KMS-11 (cell line): ENCODE measurements around the gene UBE2O.

ENCODE experiments used
- H2AFZ ChIP-seq: fragments of 200-600 bp; sonication (generic); 2 replicates; pipeline ENCODE4 v1.6.1; 2016; ENCODE audit warnings: antibody characterized with exemption, mixed run types, low read depth
- H3K27ac ChIP-seq: fragments of 200-600 bp; sonication (generic); 2 replicates; pipeline ENCODE4 v1.6.1; 2016; ENCODE audit warnings: mild to moderate bottlenecking, mixed run types
- H3K27me3 ChIP-seq: fragments of 200-600 bp; sonication (generic); 2 replicates; pipeline ENCODE4 v1.6.1; 2017; ENCODE audit warnings: mild to moderate bottlenecking, low read depth, mixed run types, moderate library complexity; ENCODE audit not compliant: insufficient read depth
- H3K36me3 ChIP-seq: fragments of 200-600 bp; sonication (generic); 2 replicates; pipeline ENCODE4 v1.6.1; 2017; ENCODE audit warnings: mild to moderate bottlenecking, mixed run types; ENCODE audit not compliant: insufficient read depth
- H3K4me1 ChIP-seq: fragments of 200-600 bp; sonication (generic); 2 replicates; pipeline ENCODE4 v1.6.1; 2016; ENCODE audit warnings: mild to moderate bottlenecking, low read depth, mixed run types; ENCODE audit not compliant: poor library complexity, severe bottlenecking
- H3K4me2 ChIP-seq: fragments of 200-600 bp; sonication (generic); 2 replicates; pipeline ENCODE4 v1.7.0; 2016; ENCODE audit warnings: mild to moderate bottlenecking, mixed run types
- H3K4me3 ChIP-seq: fragments of 200-600 bp; sonication (generic); IDR thresholded peaks from 2 replicates; pipeline ENCODE4 v1.6.1; 2017; ENCODE audit warnings: low read depth, low read length, mixed read lengths; ENCODE audit not compliant: insufficient read depth
- H3K79me2 ChIP-seq: fragments of 200-600 bp; sonication (generic); 2 replicates; pipeline ENCODE4 v1.6.1; 2016; ENCODE audit warnings: low read depth, mixed run types; ENCODE audit not compliant: insufficient read depth
- H3K9ac ChIP-seq: fragments of 200-600 bp; sonication (generic); 2 replicates; pipeline ENCODE4 v1.6.1; 2016; ENCODE audit warnings: mild to moderate bottlenecking, mixed run types
- H4K20me1 ChIP-seq: fragments of 200-600 bp; sonication (generic); 2 replicates; pipeline ENCODE4 v1.6.1; 2016; ENCODE audit warnings: mild to moderate bottlenecking, mixed run types; ENCODE audit not compliant: insufficient read depth
- CTCF ChIP-seq: fragments of 200-600 bp; sonication (generic); conservative IDR thresholded peaks from 2 replicates; pipeline ENCODE4 v1.6.1; 2017; ENCODE audit warnings: low read depth, mild to moderate bottlenecking, antibody characterized with exemption, low read length, moderate library complexity, mixed read lengths

The UBE2O gene

DNA sequence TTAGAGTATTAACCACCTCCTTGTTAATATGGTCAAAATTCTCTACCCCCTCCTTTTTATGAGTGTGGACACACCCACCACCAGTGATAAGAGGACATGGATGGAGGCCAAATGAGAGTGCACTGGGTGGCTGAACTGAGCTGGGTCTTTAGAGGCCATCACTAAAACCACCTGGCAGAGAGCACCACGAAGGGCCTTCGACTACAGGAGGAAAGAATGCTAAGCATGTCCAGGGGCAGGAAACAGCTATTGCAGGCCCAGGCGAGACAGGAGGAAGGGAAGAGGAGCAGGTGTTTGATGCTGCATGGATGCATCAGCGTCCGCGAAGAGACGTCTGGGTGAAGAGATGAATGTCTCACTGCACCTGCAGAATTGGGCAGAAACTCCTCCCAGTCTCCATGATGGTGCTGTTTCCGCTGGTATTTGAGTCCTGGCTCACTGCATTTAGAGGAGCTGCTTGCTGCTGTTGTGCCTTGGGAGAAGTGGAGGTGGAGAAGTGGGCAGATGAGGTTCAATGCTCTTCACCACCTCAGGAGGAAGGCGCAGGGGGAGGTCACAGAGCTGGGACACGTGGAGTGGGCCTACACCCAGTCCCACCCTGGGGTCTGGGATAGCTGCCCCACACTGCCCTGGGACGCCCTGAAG is 35.3 kb downstream of the UBE2O start:
- Histone ChIP-seq H3K4me1 (peaks cover 27% of the 10 kb centered on the region), H2AFZ (no peak overlapping the region), H4K20me1 (no peaks in the 10 kb centered on the region), H3K9ac (no peak overlapping the region), H3K79me2 (peaks cover 30% of the 10 kb centered on the region; the same call in 1 of the 2 replicates), H3K27me3 (no peaks in the 10 kb centered on the region), H3K36me3 (no peaks in the 10 kb centered on the region), H3K4me3 (no peak overlapping the region), H3K27ac (no peak overlapping the region), H3K4me2 (no peak overlapping the region)
- no peak for TF ChIP-seq CTCF

DNA sequence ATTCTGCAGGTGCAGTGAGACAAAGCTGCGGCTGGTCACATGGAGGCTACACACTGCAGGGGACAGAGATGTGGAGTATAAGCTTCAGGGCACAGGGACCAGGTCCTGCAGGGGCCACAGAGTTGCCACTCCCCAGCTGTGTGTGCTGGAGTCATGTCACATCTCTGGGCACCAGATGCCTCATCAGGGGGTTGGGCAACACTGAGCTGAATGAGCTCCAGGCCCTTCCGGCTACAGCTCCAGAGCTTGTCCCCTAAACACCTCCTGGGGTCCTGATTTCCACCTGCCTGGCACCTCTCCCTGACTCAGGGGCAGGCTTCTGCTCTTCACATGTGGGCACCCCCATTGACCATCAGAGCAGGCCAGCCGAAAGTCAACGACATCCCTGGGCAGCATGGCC is 36.1 kb downstream of the UBE2O start:
- H2AFZ ChIP-seq: no peak overlapping the region
- H3K27me3 ChIP-seq: no peaks in the 10 kb centered on the region
- no peak overlapping the region for H3K4me2 ChIP-seq
- no peaks in the 10 kb centered on the region for H3K36me3 ChIP-seq
- no peak overlapping the region for H3K4me3 ChIP-seq
- H3K4me1 ChIP-seq: peaks cover 27% of the 10 kb centered on the region
- no peak overlapping the region for H3K9ac ChIP-seq
- no peak overlapping the region for H3K27ac ChIP-seq
- H4K20me1 ChIP-seq: no peaks in the 10 kb centered on the region
- TF ChIP-seq CTCF: no peak
- H3K79me2 ChIP-seq: peaks cover 29% of the 10 kb centered on the region; the same call in 1 of the 2 replicates

GRCh38 chr17:76416457-76416856 is 36.5 kb downstream of the UBE2O start:
- peaks cover 26% of the 10 kb centered on the region for H3K4me1 ChIP-seq
- peaks cover 25% of the 10 kb centered on the region; the same call in 1 of the 2 replicates for H3K79me2 ChIP-seq

GRCh38 chr17:76415786-76416185 is 37.2 kb downstream of the UBE2O start:
- no peaks in the 10 kb centered on the region for H4K20me1 ChIP-seq
- no peak for TF ChIP-seq CTCF
- H3K9ac ChIP-seq: no peak overlapping the region
- peaks cover 22% of the 10 kb centered on the region; the same call in 1 of the 2 replicates for H3K79me2 ChIP-seq
- H3K4me1 ChIP-seq: peaks cover 20% of the 10 kb centered on the region
- H3K36me3 ChIP-seq: no peaks in the 10 kb centered on the region
- H3K27me3 ChIP-seq: no peaks in the 10 kb centered on the region
- no peak overlapping the region for H2AFZ ChIP-seq
- no peak overlapping the region for H3K4me3 ChIP-seq
- H3K27ac ChIP-seq: no peak overlapping the region
- H3K4me2 ChIP-seq: no peak overlapping the region

More at GRCh38 chr17:76416457-76416856, 36.5 kb downstream of the UBE2O start:
- no peak for TF ChIP-seq CTCF
- H4K20me1 ChIP-seq: no peaks in the 10 kb centered on the region
- H2AFZ ChIP-seq: no peak overlapping the region
- H3K27ac ChIP-seq: no peak overlapping the region
- H3K27me3 ChIP-seq: no peaks in the 10 kb centered on the region
- H3K36me3 ChIP-seq: no peaks in the 10 kb centered on the region
- no peak overlapping the region for H3K4me3 ChIP-seq
- H3K9ac ChIP-seq: no peak overlapping the region
- no peak overlapping the region for H3K4me2 ChIP-seq
